C4-2B (cell line): ENCODE measurements around the gene CNOT10.
"Not testable (repeated sequence)": the region's sequence is repeated elsewhere in the genome, so short reads cannot be mapped to it uniquely, and the experiment has no call there.

Experiments used
- H3K27ac ChIP-seq: fragments of 450-650 bp; 2 replicates; pipeline ENCODE4 v1.5.1; 2017
- CTCF ChIP-seq: fragments of 450-650 bp; conservative IDR thresholded peaks from 2 replicates; pipeline ENCODE4 v1.5.1; 2017; ENCODE audit warnings: mild to moderate bottlenecking
- ZFX ChIP-seq: fragments of 450-650 bp; IDR thresholded peaks from 2 replicates; pipeline ENCODE4 v1.6.1; 2017

CNOT10 gene

GRCh38 chr3:32733631-32734229 is 48.7 kb downstream of the CNOT10 start:
- TF ChIP-seq ZFX (no peak), CTCF (peak; percentile 79)
- no peak overlapping the region for H3K27ac ChIP-seq

- H3K27ac ChIP-seq: no peak overlapping the region
- TF ChIP-seq CTCF: no peak
- TF ChIP-seq ZFX: no peak
Measured at GRCh38 chr3:32734756-32735155, 49.8 kb downstream of the CNOT10 start.

DNA sequence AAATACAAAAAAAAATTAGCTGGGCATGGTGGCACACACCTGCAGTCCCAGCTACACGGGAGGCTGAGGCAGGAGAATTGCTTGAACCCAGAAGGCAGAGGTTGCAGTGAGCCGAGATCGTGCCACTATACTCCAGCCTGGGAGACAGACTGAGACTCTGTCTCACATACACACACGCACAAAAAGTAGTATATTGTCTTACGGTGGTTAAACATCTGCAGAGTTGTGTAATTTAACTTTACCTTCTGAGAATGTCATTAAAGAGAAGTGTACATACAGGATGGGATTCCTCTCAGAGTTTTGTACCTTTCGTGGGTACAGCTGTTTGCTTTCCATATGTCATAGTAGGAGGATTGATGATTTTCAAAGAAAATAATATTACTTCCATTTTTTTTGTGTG is 58.5 kb downstream of the CNOT10 start:
- H3K27ac ChIP-seq: not testable (repeated sequence)

- TF ChIP-seq CTCF (no peak), ZFX (no peak)
Measured at GRCh38 chr3:32743934-32744333, 58.9 kb downstream of the CNOT10 start.

GRCh38 chr3:32751377-32751776 is 66.4 kb downstream of the CNOT10 start:
- TF ChIP-seq CTCF: no peak
- no peak for TF ChIP-seq ZFX
- no peak overlapping the region for H3K27ac ChIP-seq

More at GRCh38 chr3:32743934-32744333, 58.9 kb downstream of the CNOT10 start:
- H3K27ac ChIP-seq: no peak overlapping the region

DNA sequence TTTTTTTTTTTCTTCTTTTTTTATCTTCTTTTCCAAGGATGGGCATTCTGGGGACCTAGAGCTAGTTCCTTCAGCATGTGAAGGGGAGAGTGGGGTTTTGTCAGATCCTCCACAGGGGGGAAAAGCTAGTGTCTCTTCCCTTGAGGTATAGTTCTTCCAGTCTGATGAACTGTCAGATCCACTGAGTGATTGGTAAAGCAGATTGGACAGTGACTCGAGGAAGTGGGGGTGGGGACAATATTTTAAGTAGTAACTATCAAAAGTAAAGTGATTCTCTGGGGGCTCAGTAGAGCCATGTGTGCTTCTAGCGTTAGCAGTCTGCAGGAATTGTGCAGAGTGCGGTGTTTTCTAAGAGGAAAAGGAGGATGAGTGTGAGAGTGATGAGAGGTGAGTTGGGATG is 70.8 kb downstream of the CNOT10 start:
- TF ChIP-seq CTCF (no peak), ZFX (no peak)
- H3K27ac ChIP-seq: no peak overlapping the region

GRCh38 chr3:32757618-32758374 is 72.8 kb downstream of the CNOT10 start:
- no peak overlapping the region for H3K27ac ChIP-seq
- TF ChIP-seq CTCF (no peak), ZFX (no peak)

GRCh38 chr3:32758375-32758753 is 73.4 kb downstream of the CNOT10 start:
- TF ChIP-seq ZFX (no peak), CTCF (no peak)
- H3K27ac ChIP-seq: no peak overlapping the region
